ENCODE data around the gene ATP5F1A.
"Not testable (repeated sequence)": the region's sequence is repeated elsewhere in the genome, so short reads cannot be mapped to it uniquely, and the experiment has no call there.

Gene ATP5F1A

DNA sequence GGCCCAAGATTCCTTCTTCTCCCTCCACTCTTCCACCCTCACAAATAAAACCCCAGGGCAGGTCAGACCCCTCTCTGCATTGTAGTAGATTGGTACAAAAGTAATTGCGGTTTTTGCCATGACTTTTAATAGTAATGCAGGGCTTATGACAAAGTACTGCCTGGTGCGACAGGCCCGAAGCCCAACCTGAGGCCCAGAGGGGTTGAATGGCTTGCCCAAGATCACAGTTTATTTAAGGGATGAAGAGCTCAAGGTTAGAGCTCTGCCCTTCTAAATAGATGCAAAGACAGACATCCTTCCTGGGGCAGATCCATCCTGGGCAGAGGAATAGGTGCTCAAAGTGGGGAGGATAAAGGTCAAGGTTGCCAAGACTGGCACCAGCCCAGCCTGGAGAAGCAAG is 25.1 kb downstream of the ATP5F1A start:
- no peak for DNase-seq

DNA sequence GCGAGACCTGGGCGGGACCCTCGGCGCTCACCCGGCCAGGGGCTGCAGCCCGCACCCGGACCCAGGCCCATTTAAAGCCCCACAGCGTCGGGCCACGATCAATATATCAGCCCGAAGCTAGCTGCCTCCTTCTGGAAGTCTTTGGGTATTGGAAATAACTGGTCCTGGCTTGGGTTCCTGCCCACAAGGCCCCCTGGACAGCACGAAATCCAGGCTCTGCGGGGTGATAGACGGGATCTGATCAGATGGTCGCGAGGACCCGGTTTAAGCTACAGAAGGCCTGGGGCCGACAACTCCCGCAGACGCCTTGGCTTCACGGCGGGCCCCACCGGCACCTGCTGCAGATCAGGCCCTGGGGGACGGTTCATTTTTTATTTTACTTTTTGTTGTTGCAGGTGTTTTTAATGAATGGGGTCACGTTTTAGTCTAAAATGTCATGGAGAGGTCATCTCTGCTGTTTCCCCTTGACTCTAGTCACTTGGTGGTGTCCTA is 25.7 kb downstream of the ATP5F1A start:
- DNase-seq: no peak

DNA sequence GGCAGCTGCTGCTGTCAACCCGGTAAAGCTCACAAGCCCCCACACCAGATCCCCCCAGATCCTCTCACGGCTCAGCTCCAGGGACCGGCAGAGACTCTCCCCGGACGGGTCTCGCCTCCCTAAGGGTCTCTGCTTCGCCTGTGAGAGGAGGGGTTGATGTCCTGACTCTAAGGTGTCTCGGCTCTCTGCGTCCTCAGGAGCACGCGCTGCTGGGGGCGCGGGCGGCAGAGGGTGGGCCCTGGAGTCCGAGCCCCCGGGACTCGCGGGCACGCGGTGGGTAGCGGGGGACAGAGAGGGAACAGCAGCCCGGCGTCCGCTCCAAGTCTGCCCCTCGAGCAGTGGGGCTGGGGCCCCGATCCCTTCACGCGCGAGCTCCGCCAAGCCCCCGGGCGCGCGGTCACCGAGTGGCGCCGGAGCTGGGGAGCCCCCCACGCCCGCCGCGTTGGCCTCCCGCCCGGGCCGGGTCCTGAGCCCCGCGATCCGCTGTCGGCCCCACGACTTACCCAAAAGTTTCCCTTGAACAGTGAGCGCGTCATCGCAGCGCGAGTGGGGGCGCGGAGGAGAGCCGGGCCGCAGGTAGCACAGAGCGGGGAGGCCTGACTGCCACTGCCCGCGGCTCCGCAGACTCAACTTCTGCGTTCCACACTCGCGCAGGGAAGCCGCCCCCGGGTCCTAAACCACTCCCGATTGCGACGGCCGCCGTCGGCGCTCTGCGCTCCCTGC is 26.3 kb downstream of the ATP5F1A start, which contains the start of gene PSTPIP2:
TSS of gene PSTPIP2 (minus strand) at position 608 of the 723 bp plus-strand sequence. CDS start at position 536, 72 bp downstream.
- DNase-seq: peak; percentile 79

DNA sequence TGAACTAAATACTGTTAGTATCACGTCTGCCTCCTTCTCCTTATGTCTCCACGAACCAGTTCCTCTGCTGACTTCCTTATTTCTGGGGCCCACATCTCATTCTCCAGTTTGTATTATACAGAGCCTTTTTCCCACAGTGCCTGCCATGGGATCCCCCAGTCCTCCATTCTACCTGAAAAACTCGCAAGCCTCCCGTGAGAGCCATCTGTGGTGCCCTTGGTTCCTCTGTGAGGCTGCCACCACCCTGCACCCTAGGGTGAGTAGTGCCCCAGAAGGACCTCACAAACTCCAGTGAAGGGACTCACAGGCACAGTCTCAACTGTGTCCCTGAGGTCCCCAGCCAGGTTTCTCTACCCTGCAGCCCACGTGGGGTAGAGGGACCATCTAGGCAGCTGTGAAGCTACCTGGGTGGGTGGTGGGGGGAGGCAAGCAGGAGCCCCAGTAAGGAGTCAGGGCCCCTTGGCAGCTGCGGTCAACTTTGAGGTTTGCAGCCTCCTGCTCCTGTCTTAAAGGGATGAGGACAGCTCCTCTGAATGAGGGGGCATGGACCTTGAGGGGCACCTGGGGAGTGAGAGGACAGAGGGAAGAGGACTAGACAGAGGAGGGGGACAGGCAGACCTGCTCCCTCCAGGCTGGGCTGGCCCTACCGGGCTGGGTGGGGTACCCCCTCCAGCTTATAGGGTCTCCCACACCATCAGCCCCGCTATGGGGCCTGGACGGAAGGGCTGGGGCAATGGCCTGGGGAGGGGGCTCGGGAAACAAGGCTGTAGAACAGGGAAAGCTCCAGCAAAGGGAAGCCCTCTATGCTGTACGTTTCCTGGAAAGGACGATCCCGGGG is 27.1 kb downstream of the ATP5F1A start:
- peak; percentile 76 for DNase-seq

DNA sequence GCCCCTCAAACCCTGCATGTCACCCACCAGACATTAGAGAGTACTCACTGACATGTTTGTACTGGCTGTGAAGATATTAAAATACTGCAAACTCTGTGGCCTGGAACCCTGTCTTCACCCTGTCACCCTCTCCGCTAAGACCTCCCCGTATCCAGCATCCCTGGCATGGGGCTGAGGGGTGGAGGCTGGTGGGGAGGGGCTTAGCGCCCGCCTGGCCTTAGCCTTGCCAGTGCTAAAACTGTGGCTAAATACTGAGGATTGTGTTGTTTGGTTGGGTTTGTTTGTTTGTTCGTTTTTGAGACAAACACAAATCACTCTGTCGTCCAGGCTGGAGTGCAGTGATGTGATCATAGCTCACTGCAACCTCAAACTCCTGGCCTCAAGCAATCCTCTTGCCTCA is 27.9 kb downstream of the ATP5F1A start:
- DNase-seq: no peak

DNA sequence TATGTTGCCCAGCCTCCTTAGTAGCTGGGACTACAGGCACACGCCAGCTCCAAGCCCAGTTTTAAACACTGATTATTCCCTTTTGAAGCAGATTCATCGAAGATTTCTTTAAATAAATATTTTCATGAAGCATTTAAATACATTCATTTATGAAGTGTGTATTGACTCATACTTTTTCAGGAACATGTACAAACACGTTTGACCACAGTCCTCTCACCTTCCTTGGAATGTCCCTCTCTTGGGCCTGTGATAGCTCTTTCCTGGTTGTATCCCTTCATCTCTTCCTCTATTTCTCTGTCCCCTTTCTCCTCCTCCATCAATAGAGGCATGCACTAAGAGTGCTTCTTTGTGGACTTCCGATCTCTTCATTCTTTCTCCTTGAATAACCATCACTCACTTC is 28.6 kb downstream of the ATP5F1A start:
- no peak for DNase-seq

DNA sequence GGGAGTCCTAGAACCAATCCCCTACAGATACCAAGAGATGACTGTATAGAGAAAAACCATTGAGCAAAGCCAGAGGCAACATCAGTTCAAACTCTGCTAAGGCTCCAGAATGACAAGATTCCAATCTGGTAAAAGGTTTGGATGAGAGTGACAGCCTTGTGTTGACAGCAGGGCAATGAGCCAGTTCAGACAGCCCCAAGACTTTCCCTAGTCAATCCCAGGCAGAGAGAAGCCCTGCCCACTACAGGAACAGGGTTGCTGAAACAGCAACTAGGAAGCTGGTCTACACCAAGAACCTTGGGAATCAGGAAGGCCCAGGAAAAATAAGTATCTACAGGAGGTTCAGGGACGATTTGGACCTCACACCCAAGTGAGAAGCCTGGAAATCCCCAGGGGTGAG is 29.3 kb downstream of the ATP5F1A start:
- no peak for DNase-seq

DNA sequence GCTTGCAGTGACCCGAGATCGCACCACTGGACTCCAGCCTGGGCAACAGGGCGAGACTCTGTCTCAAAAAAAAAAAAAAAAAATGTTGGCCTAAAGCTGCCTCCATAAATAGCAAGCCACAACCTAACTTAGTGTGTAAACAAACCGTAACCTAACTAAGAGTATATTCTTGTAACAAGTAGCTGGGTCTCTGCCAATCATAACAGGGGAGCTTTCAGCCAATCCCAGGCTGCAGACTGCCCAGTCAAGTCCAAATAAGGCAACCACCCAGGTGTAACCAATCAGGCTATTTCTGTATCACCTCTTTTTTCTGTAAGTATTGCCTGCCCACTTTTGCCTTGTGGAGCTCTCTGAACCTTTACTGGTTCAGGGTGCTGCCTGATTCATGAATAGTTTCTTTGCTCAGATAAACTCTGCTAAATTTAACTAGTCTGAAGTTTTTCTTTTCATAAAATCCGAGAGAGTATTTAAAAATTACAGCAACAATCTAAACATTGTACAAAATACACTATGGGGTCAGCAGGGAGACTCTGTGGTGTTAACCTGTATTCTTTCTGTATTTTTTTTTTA is 30.6 kb downstream of the ATP5F1A start:
- no peak for DNase-seq

DNA sequence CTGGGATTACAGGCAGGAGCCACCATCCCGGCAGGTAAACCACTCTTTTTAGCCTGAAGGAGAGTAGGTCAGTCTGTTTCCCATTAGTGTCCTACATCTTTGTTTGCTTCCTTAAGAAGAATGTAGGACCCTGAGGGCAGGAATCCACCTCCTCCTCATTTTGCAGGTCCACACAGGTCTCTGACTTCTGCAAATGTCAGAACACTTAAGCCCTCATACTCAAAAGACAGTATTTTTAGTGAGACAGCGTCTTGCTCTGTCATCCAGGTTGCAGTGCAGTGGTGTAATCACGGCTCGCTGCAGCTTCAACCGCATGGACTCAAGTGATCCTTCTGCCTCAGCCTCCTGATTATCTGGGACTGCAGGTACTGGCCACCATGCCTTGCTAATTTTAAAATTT is 35.3 kb downstream of the ATP5F1A start:
- no peak for DNase-seq

DNA sequence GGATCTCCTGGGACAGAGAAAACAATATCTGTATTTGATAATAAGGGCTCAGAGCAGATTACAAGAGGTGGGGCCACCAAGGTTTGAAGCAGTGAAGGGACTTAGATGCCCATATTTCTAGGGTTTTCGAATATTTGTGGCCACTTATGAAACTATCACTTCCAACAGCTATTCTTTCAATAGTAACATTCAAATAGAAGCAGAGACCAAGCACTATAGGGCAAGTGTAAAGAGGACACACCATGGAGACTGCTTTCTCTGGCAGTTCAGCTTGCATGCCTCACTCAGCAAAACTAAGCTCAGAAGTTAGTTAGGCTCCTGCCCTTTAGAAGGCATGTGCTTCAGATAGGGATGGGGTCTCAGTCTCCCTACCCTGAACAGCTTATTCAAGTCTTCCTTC is 36.3 kb downstream of the ATP5F1A start:
- DNase-seq: no peak

DNA sequence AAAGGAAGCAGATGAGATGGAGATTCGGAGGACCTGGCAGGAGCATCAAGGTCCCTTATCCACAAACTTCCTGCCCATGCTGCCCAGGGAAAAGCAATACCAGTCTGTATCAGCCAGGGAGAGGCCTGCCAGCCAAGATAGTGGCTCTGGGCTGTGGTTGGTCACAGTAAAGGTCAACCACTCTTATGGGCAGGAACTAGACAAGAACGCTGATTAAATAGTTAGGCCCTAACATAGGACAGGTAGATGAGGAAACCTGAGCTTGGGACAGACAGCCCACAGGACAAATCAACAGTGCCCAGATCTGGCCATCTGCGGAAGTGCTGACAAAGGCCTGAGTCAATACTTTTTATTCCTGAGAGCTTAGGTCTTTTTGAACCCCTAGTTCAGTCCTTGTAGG is 36.7 kb downstream of the ATP5F1A start:
- peak; percentile 59 for DNase-seq

DNA sequence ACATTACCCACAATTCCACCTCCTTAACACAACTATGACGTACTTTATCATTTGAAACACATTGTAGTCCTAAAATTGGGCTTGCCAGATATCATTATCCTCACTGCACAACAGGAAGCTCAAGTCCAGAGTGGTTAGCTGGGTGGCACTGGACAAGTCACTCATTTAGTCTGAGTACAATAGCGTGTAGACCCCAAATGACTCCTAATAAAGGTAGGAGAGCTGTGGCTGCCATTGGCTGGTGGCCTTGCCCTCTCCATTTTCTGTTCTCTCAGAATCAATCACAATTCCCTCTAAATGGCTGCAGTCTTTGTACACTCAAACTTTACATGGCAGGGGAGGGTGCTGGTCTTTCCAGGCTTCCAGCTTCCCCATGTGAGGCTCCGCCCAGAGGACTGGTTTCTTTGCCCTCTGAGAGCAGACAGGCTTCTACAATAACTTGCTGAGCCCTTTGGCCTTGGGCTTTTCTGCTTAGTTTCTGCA is 37.7 kb downstream of the ATP5F1A start:
- peak; percentile 95 for DNase-seq

DNA sequence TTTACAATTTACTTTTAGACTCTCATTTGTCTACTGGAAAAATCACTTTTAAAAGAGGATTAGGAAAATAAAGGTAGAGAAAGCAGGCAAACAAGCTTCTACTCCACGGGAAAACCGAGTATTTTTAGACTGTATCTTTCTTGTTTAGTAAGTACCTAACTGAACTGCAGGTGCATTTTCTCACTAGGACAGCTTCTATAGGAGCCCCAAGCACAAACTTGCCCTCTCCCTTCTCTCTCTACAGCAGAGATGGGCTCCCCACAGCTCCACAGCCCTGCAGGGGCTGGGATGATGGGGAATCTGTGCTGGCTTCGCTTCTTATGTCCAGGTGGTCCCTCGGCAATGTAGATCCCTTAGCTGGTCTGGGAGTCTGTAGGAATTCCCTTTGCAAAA is 42.3 kb downstream of the ATP5F1A start:
- no peak for DNase-seq

DNA sequence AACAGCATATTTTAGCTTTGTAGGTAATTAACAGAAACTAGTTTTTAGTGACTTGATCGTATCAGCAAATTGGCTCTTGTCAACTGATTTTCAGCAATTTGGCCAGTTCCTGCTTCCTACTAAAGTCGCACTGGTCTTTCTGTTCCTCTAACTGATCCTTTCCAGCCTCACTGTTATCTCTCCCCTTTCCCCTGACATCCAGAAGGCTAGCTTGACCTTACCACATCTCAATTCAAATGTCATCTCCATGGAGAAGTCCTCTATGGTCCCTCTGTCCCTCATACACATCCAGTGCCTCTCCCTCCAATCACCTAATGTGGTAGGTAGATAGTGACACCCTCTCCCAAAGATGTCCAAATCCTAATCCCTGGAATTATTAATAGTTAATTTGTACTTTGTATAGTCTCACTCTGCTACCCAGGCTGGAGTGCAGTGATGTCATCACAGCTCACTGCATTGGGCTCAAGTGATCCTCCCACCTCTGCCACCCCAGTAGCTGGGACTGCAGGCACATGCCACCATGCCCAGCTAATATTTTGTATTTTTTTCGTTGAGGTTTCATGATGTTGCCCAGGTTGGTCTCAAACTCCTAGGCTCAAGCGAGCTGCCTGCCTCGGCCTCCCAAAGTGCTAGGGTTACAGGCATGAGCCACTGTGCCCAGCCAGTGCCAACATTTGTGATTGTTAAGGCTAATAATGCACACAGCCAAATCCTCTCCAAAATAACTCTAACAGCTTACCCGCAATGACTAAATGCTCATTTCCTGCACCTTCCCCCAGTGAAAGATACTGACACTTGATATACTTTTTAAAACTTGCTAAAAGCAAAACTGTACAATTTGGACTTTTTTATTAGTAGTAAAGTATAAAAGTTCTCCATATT is 42.9 kb downstream of the ATP5F1A start:
- no peak for DNase-seq

DNA sequence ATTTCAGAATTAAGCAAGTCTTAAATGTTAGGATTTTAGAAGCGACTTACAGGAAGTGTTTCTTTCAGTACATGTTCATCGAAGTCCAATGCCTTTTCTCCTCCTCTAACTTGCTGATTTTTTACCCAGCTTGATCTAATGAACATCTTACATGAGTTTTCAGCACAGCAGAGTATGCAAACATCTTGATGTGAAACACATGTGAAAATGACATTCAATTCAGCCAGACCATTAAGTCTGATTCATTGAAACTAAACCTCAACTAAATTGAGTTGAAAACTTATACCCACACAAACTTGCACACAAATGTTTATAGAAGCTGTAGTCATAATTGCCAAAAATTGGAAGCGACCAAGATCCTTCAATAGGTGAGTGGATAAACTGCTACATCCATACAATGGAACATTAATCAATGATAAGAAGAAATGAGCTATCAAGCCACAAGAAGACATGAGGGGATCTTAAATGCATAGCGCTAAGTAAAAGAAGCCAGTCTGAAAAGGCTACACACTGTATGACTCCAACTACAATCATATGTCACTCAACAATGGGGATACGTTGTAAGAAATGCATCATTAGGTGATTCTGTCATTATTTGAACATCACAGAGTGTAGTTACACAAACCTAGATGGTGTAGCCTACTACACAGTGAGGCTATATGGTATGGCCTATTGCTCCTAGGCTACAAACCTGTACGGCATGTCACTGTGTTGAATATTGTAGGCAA is 44.6 kb downstream of the ATP5F1A start:
- no peak for DNase-seq

DNA sequence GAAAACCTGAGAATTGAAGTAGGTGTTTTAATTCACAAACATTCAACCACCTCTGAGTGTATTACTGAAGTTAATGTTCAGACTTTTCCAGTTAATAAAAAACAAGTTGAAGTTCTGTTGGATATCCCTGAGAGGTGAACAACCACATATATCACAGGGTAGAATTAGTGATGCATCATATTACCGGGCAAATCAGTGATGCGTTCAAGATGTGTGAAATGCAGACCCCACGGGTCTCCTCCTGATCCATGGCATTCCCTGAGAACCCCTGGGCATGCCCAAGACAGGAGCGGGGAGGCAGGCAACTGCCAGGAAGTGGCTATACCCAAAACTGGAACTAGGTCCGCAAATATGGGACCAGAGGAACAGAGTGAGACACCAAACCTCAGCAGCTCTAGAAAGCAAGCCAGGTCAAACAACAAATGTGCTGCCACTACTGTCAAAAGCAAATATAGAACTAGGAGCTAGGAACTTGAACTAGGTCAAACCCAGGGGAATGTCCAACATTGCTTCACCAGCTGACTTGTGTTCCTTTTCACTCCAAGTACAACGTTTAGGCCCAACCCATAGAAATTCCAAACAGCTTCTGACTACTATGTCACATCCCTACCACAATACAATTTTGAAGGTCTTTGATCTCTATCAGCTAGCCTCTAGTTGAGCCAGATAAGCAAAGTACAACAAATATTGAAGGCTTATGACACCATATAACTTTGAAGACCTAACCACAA is 46.2 kb downstream of the ATP5F1A start:
- DNase-seq: peak; percentile 26

DNA sequence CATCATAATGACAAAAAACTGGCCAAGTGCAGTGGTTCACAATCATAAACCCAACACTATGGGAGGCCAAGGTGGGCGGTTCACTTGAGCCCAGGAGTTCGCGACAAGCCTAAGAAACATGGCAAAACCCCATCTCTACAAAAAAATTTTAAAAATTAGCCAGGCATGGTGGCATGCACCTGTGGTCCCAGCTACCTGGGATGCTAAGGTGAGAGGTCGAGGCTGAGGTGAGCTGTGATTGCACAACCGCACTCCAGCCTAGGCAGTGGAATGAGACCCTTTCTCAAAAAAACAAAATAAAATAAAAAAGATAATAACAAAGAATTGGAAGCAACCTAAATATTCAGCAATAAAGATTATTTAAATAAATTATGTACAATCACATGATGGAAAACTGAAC is 47.8 kb downstream of the ATP5F1A start:
- no peak for DNase-seq

DNA sequence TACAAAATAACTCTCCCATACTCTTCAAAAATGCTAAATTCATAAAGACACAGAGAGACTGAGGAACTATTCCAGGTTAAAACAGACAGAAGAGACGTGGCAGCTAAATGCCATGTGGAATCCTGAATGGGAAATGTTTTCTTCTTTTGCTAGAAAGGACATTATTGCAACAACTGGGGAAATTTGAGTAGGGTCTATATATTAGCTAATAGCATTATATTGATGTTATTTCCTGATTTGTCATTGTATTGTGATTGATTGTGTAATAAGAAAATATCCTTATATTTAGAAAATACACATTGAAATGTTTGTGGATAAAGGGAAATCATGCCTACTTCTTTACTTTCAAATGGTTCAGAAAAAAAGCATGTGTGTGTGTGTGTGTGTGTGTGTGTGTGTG is 49.5 kb downstream of the ATP5F1A start:
- DNase-seq: no peak

DNA sequence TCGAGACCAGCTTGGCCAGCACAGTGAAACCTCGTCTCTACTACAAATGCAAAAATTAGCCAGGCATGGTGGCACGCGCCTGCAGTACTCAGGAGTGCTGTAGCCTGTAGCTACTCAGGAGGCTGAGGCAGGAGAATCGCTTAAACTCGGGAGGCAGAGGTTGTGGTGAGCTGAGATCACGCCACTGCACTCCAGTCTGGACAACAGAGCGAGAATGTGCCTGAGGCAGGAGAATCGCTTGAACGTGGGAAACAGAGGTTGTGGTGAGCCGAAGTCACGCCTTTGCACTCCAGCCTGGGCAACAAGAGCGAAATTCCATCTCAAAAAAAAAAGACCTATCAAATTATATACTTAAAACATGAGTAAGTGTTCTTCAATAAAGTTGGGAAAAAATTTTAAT is 50.7 kb downstream of the ATP5F1A start:
- DNase-seq: not testable (repeated sequence)

DNA sequence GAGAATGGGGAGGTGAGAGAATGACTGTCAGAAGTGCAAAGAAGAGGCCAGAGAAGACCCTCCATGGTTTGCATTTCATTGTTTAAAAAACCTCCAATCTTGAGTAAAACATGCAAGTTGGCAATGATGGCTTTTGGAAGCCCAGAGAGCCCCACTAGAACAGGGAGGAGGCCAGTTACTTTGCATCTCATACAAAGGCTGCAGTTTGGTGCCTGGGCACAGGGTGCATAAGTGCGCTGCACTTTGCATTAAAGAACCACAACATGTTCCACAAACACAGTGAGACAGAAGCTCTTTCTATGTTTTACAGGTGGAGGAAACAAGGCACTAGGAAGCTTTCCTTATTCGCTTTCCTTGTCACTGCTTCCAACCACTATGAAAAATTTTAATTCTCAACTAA is 51.4 kb downstream of the ATP5F1A start:
- DNase-seq: no peak

DNA sequence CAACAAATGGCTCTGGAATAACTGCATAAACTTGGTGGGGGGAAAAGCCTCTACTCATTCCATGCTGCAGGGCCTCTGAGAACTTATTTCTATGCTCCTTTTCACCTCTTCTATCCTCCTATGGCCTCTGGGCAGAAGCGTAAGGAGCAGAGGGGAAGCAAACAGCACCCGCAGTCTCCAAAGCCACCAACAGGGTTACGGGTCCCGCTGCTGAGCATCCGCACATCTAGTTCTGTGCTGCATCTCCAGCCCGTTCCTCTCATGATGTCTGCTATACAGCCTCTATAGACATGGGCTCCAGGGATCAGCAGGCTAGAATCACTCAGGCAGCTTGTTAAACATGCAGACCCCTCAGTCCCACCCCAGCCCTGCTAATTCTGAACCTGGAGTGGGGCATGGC is 52.0 kb downstream of the ATP5F1A start:
- DNase-seq: no peak

Measured in OCI-M1 (cell line).